RWPE2 (cell line): ENCODE data around the gene FBXO11.
A peak's percentile ranks its signal among the peaks of the same experiment; 100 is the strongest.

ENCODE experiments used
- ATAC-seq: fragments of 200-7000 bp; cut with Tn5 transposase; 3 replicates; pipeline ENCODE4 v1.9.1; 2021; ENCODE audit warnings: low read depth
- DNase-seq: peaks from one replicate; pipeline ENCODE4 v3.0.0-alpha.2; 2020; ENCODE audit warnings: low spot score
- H3K27ac ChIP-seq: fragments of 450-650 bp; 2 replicates; pipeline ENCODE4 v1.5.1; 2017; ENCODE audit warnings: mild to moderate bottlenecking; ENCODE audit not compliant: poor library complexity, severe bottlenecking
- H3K27me3 ChIP-seq: fragments of 250-450 bp; sonication (Bioruptor Pico); 2 replicates; pipeline ENCODE4 v1.5.1; 2021; ENCODE audit warnings: mild to moderate bottlenecking, moderate library complexity; ENCODE audit not compliant: insufficient read depth, poor library complexity, severe bottlenecking
- H3K36me3 ChIP-seq: fragments of 250-450 bp; sonication (Bioruptor Pico); 2 replicates; pipeline ENCODE4 v1.5.1; 2020; ENCODE audit warnings: low read depth, mild to moderate bottlenecking, moderate library complexity
- H3K4me1 ChIP-seq: fragments of 250-450 bp; sonication (Bioruptor Pico); 2 replicates; pipeline ENCODE4 v1.5.1; 2021; ENCODE audit warnings: mild to moderate bottlenecking, moderate library complexity; ENCODE audit not compliant: insufficient read depth, poor library complexity, severe bottlenecking
- H3K4me3 ChIP-seq: fragments of 250-450 bp; sonication (Bioruptor Pico); 2 replicates; pipeline ENCODE4 v1.5.1; 2021; ENCODE audit warnings: mild to moderate bottlenecking, moderate library complexity; ENCODE audit not compliant: severe bottlenecking
- H3K9me3 ChIP-seq: fragments of 250-450 bp; sonication (Bioruptor Pico); 2 replicates; pipeline ENCODE4 v1.5.1; 2021; ENCODE audit warnings: mild to moderate bottlenecking, moderate library complexity; ENCODE audit not compliant: severe bottlenecking
- CTCF ChIP-seq: fragments of 450-650 bp; IDR thresholded peaks from one replicate; pipeline ENCODE4 v1.5.1; 2017; ENCODE audit warnings: mild to moderate bottlenecking, moderate library complexity; ENCODE audit not compliant: poor library complexity, severe bottlenecking

FBXO11 gene

GRCh38 chr2:47811668-47812067 is 94.6 kb downstream of the FBXO11 start:
- H3K27me3 ChIP-seq = no peaks in the 10 kb centered on the region
- no peak for ATAC-seq
- H3K27ac ChIP-seq = no peak overlapping the region
- H3K9me3 ChIP-seq = no peaks in the 10 kb centered on the region
- no peak overlapping the region for H3K4me3 ChIP-seq
- no peaks in the 10 kb centered on the region for H3K4me1 ChIP-seq
- peaks cover 81% of the 10 kb centered on the region for H3K36me3 ChIP-seq
- DNase-seq = no peak
- no peak for TF ChIP-seq CTCF

GRCh38 chr2:47810850-47811249 is 95.4 kb downstream of the FBXO11 start:
- H3K27ac ChIP-seq = no peak overlapping the region
- peak; percentile 28; the same call in 2 of the 3 replicates for ATAC-seq
- H3K27me3 ChIP-seq = no peaks in the 10 kb centered on the region
- no peaks in the 10 kb centered on the region for H3K4me1 ChIP-seq
- DNase-seq = no peak
- H3K4me3 ChIP-seq = no peak overlapping the region
- H3K36me3 ChIP-seq = peaks cover 89% of the 10 kb centered on the region
- no peak for TF ChIP-seq CTCF
- H3K9me3 ChIP-seq = no peaks in the 10 kb centered on the region

GRCh38 chr2:47809903-47810302 is 96.4 kb downstream of the FBXO11 start:
- Histone ChIP-seq H3K4me1 (no peaks in the 10 kb centered on the region), H3K27me3 (no peaks in the 10 kb centered on the region), H3K9me3 (no peaks in the 10 kb centered on the region), H3K27ac (no peak overlapping the region), H3K4me3 (no peak overlapping the region), H3K36me3 (peaks cover 95% of the 10 kb centered on the region)
- DNase-seq (no peak), ATAC-seq (no peak)
- no peak for TF ChIP-seq CTCF

GRCh38 chr2:47808614-47809013 is 97.7 kb downstream of the FBXO11 start:
- Histone ChIP-seq H3K4me1 (no peaks in the 10 kb centered on the region), H3K27ac (no peak overlapping the region), H3K36me3 (peaks cover 97% of the 10 kb centered on the region), H3K4me3 (no peak overlapping the region), H3K9me3 (no peaks in the 10 kb centered on the region), H3K27me3 (no peaks in the 10 kb centered on the region)
- TF ChIP-seq CTCF = no peak
- DNase-seq (no peak), ATAC-seq (no peak)

- ATAC-seq (no peak), DNase-seq (no peak)
- Histone ChIP-seq H3K4me3 (no peak overlapping the region), H3K4me1 (no peaks in the 10 kb centered on the region), H3K27ac (no peak overlapping the region), H3K9me3 (no peaks in the 10 kb centered on the region), H3K36me3 (peaks cover 100% of the 10 kb centered on the region), H3K27me3 (no peaks in the 10 kb centered on the region)
- no peak for TF ChIP-seq CTCF
Observed at GRCh38 chr2:47805850-47806249, 100.4 kb downstream of the FBXO11 start.
